IPS-15b (cell line): ENCODE measurements around the gene NDUFB5.

Experiments used
- H3K27me3 ChIP-seq: one replicate; pipeline ENCODE4 v1.6.1; 2013; ENCODE audit warnings: low read length; ENCODE audit not compliant: control insufficient read depth, insufficient read depth
- H3K36me3 ChIP-seq: one replicate; pipeline ENCODE4 v1.6.1; 2013; ENCODE audit warnings: low read length; ENCODE audit not compliant: control insufficient read depth, insufficient read depth
- H3K4me1 ChIP-seq: one replicate; pipeline ENCODE4 v1.6.1; 2013; ENCODE audit warnings: mild to moderate bottlenecking, low read length; ENCODE audit not compliant: control insufficient read depth, insufficient read depth
- H3K4me3 ChIP-seq: one replicate; pipeline ENCODE4 v1.5.1; 2013; ENCODE audit warnings: low read depth, low read length
- H3K9ac ChIP-seq: one replicate; pipeline ENCODE4 v1.6.1; 2013; ENCODE audit warnings: low read depth, mild to moderate bottlenecking, low read length
- H3K9me3 ChIP-seq: one replicate; pipeline ENCODE4 v1.6.1; 2013; ENCODE audit warnings: mild to moderate bottlenecking, low read length; ENCODE audit not compliant: control insufficient read depth, insufficient read depth

NDUFB5 gene

GRCh38 chr3:179666030-179666429 lies 61.4 kb downstream of the NDUFB5 start:
- Histone ChIP-seq H3K9me3 (no peaks in the 10 kb centered on the region), H3K4me3 (no peak overlapping the region), H3K36me3 (no peaks in the 10 kb centered on the region), H3K27me3 (no peaks in the 10 kb centered on the region), H3K4me1 (peaks cover 13% of the 10 kb centered on the region), H3K9ac (no peak overlapping the region)

GRCh38 chr3:179666436-179667035 lies 61.9 kb downstream of the NDUFB5 start:
- H3K9ac ChIP-seq, result peak overlapping the region; percentile 3
- no peak overlapping the region for H3K4me3 ChIP-seq
- H3K36me3 ChIP-seq, result no peaks in the 10 kb centered on the region
- H3K27me3 ChIP-seq, result no peaks in the 10 kb centered on the region
- peaks cover 13% of the 10 kb centered on the region for H3K4me1 ChIP-seq
- no peaks in the 10 kb centered on the region for H3K9me3 ChIP-seq

GRCh38 chr3:179668429-179668828 lies 63.8 kb downstream of the NDUFB5 start:
- no peaks in the 10 kb centered on the region for H3K9me3 ChIP-seq
- H3K4me1 ChIP-seq, result peaks cover 11% of the 10 kb centered on the region
- no peaks in the 10 kb centered on the region for H3K36me3 ChIP-seq
- H3K27me3 ChIP-seq, result no peaks in the 10 kb centered on the region
- H3K4me3 ChIP-seq, result no peak overlapping the region
- no peak overlapping the region for H3K9ac ChIP-seq

GRCh38 chr3:179670311-179670710 lies 65.7 kb downstream of the NDUFB5 start:
- Histone ChIP-seq H3K36me3 (no peaks in the 10 kb centered on the region), H3K4me1 (peaks cover 11% of the 10 kb centered on the region), H3K9ac (no peak overlapping the region), H3K4me3 (no peak overlapping the region), H3K9me3 (no peaks in the 10 kb centered on the region), H3K27me3 (no peaks in the 10 kb centered on the region)

GRCh38 chr3:179671309-179671708 lies 66.7 kb downstream of the NDUFB5 start:
- no peaks in the 10 kb centered on the region for H3K36me3 ChIP-seq
- no peaks in the 10 kb centered on the region for H3K9me3 ChIP-seq
- H3K4me1 ChIP-seq, result peaks cover 6% of the 10 kb centered on the region

GRCh38 chr3:179671747-179672242 lies 67.2 kb downstream of the NDUFB5 start:
- no peaks in the 10 kb centered on the region for H3K36me3 ChIP-seq
- no peak overlapping the region for H3K9ac ChIP-seq
- H3K27me3 ChIP-seq, result no peaks in the 10 kb centered on the region

More at GRCh38 chr3:179671309-179671708, 66.7 kb downstream of the NDUFB5 start:
- Histone ChIP-seq H3K27me3 (no peaks in the 10 kb centered on the region), H3K9ac (no peak overlapping the region), H3K4me3 (no peak overlapping the region)

GRCh38 chr3:179672918-179673317 lies 68.3 kb downstream of the NDUFB5 start:
- no peaks in the 10 kb centered on the region for H3K9me3 ChIP-seq
- H3K4me3 ChIP-seq, result no peak overlapping the region
- no peaks in the 10 kb centered on the region for H3K4me1 ChIP-seq
- H3K27me3 ChIP-seq, result no peaks in the 10 kb centered on the region
- H3K36me3 ChIP-seq, result no peaks in the 10 kb centered on the region
- peak overlapping the region; percentile 12 for H3K9ac ChIP-seq

More at GRCh38 chr3:179671747-179672242, 67.2 kb downstream of the NDUFB5 start:
- Histone ChIP-seq H3K4me1 (peaks cover 2% of the 10 kb centered on the region), H3K4me3 (no peak overlapping the region), H3K9me3 (no peaks in the 10 kb centered on the region)

GRCh38 chr3:179673523-179673922 lies 68.9 kb downstream of the NDUFB5 start:
- no peaks in the 10 kb centered on the region for H3K27me3 ChIP-seq
- no peaks in the 10 kb centered on the region for H3K4me1 ChIP-seq
- H3K36me3 ChIP-seq, result no peaks in the 10 kb centered on the region
- no peak overlapping the region for H3K9ac ChIP-seq
- H3K9me3 ChIP-seq, result no peaks in the 10 kb centered on the region
- no peak overlapping the region for H3K4me3 ChIP-seq

GRCh38 chr3:179676081-179676480 lies 71.5 kb downstream of the NDUFB5 start:
- H3K27me3 ChIP-seq, result no peaks in the 10 kb centered on the region
- H3K4me3 ChIP-seq, result no peak overlapping the region
- H3K36me3 ChIP-seq, result no peaks in the 10 kb centered on the region
- no peaks in the 10 kb centered on the region for H3K4me1 ChIP-seq
- no peak overlapping the region for H3K9ac ChIP-seq
- no peaks in the 10 kb centered on the region for H3K9me3 ChIP-seq
